H7 (cell line): ENCODE results near the gene IGF2. TPM values are rescaled to one million over a fixed set of nuclear protein-coding genes. Genes with fewer than 3 reads are reported as not detected.

Source experiments
- DNase-seq: peaks from one replicate; pipeline ENCODE4 v3.0.0; 2012
- H3K27me3 ChIP-seq: 2 replicates; pipeline ENCODE4 v1.6.0; 2011; ENCODE audit warnings: mild to moderate bottlenecking, low read length; ENCODE audit not compliant: control insufficient read depth, insufficient read depth
- H3K36me3 ChIP-seq: replicated peaks from 2 replicates; pipeline ENCODE4 v1.5.1; 2011; ENCODE audit warnings: low read length; ENCODE audit not compliant: control insufficient read depth, insufficient read depth
- H3K4me3 ChIP-seq: 2 replicates; pipeline ENCODE4 v1.5.1; 2011; ENCODE audit warnings: low read depth, mild to moderate bottlenecking, control low read depth, low read length, moderate library complexity; ENCODE audit not compliant: insufficient read depth
- total RNA-seq: library from RNA; depleted of rRNA; stranded (reverse); fragments of >200 nt; shearing (Covaris generic); gene quantifications from 2 replicates; pipeline ENCODE4 v1.2.3, GENCODE V29; 2014

The IGF2 gene
- total RNA-seq, 1 experiment from 2014 or later, result 1.2 TPM

DNA sequence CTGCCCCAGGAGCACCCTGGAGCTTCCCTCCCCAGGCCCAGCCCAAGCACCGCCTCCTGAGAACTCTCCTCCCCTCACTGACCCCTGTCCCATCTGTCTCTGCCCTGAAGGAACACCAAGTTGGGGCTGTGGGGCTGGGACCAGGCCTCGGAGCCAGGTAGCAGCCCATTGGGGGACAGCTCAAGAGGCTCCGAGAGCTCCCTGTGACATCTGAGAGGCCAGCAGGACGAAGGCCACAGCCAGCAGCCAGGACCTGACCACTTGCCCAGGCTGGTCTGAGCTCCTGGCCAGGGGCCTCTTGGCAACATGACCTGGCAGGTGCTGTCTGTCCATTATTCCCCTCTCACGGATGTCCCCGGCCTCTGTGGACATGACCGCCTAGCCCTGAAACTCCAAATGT is 33.7 kb downstream of the IGF2 start:
- H3K27me3 ChIP-seq, result peaks cover 3% of the 10 kb centered on the region; the same call in 1 of the 2 replicates
- no peak for DNase-seq
- H3K4me3 ChIP-seq, result no peak overlapping the region
- H3K36me3 ChIP-seq, result no peaks in the 10 kb centered on the region

DNA sequence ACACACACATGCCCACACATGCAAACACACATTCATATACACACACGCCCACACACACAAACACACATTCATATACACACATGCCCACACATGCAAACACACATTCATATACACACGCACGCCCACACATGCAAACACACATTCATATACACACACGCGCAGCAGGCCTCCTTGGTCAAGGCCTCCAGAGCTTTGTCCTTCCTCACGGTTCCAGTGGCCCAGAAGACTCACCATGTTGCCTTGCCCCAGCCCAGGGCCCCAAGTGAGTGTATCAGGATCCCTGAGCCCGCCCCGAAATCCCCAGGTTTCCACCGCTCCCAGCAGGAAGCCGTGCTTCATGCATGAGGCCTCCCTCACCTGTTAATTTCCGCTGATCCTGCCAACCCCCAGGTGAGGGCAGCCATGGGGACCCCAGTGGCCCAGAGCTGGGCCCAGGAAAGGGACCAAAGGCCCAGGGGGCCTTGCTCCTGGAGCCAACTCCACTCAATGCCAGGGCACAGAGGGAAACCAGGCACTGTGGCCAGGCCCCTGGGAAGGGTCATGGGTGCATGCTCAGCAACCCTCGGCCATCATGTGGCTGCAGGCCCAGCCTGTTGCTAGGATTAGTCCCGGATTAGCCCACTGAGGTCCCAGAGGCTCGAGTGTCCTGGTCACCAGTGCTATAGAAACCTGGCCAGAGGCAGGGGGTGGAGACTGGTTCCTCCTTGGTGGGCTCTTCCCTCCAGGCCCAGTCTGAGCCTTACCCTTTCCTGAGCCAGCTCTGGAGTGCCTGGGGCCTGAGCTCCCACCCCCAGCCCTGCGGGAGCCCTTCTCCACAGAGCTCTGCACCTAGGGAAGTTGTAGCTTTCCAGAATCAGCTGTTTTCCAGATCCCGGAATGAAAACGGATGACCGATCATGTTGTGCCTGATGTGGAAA is 34.4 kb downstream of the IGF2 start:
- Histone ChIP-seq H3K36me3 (no peaks in the 10 kb centered on the region), H3K4me3 (no peak overlapping the region), H3K27me3 (peaks cover 3% of the 10 kb centered on the region; the same call in 1 of the 2 replicates)
- peak; percentile 27 for DNase-seq

DNA sequence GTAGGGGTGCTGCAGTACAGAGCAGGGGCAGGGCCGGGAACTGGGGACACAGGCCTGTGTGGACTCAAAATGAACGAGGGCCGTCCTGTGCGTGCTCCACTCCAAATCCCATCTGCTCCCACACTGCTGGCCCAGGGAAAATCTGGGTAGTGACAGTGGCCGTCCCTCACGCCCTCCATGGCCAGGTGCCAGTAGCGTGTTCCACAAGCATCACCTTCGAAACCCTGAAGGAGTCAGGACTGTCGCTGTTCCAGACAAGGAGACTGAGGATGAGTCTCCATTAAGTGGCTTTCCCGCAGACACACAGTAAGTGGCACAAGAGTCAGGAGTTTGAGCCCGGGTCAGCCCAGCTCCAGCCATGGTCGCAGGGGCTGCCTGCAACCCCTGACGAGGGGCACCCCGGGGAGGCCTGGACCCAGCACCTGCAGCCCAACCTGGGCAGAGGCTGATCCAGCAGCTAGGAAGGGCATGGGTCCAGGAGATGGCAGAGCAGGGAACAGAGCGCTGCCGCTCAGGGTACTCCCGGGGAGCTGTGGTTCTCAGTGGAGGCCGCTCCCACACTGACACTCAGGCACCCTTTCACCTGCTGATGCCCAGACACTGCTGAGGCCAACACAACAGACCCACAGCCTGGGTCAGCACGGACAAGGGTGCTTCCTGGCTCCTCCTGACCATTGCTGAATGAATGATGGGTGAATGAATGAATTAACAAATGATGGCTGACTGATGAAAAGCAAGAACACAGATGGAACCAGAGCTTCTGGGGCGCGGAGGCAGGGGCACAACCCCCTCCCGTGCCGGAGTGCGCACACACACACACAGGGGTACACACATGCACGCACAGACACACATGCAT is 35.3 kb downstream of the IGF2 start:
- Histone ChIP-seq H3K27me3 (peaks cover 3% of the 10 kb centered on the region; the same call in 1 of the 2 replicates), H3K36me3 (no peaks in the 10 kb centered on the region), H3K4me3 (no peak overlapping the region)
- DNase-seq, result peak; percentile 39

DNA sequence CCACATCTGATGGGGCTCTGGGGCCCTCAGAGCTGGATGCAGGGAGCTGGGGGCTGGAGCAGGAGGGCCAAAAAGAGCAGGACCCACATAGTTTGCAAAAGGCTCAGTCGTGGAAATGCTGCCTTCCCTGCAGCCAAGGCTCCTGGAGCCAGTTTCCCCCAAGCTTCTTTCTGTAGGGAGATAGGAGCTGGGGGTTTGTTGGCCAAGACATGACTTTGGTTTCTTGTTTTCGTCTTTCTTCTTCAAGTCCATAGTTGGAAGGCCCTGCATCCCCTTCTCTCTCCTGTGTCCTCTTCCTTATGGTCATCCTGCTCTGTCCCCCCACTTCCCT is 36.3 kb downstream of the IGF2 start:
- Histone ChIP-seq H3K27me3 (peaks cover 3% of the 10 kb centered on the region; the same call in 1 of the 2 replicates), H3K36me3 (no peaks in the 10 kb centered on the region), H3K4me3 (no peak overlapping the region)
- DNase-seq, result peak; percentile 35

DNA sequence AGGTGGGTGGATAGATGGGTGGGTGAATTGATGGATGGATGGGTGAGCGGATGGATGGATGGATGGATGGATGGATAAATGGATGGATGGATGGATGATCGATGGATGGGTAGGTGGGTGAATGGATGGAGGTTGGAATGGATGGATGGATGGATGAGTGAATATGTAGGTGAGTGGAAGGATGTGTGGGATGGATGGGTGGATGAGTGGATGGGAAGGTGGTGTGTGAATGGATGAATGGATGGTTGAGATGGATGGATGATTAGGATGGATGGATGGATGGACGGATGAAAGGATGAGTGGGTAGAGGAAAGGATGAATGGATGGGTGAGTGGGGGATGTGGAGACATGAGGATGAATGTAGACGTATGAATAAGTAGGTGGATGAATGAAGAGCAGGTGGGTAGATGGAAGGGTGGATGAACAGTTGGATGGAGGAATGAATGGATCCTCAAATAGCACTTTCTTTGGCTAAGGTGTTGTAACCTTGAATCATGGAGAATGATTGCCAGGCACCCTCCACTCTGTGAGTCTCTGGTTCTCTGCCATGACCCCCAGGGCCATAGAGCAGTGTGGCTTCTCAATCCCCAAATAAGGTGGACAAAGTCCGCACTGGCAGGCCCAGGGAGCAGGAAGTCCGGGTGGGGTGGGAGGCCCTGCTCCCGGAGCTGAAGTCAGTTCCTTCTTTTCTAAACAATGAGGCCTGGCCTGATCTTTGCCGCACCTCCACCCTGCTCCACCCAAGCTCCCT is 36.9 kb downstream of the IGF2 start:
- Histone ChIP-seq H3K36me3 (no peaks in the 10 kb centered on the region), H3K27me3 (peaks cover 3% of the 10 kb centered on the region; the same call in 1 of the 2 replicates), H3K4me3 (no peak overlapping the region)
- DNase-seq, result no peak

DNA sequence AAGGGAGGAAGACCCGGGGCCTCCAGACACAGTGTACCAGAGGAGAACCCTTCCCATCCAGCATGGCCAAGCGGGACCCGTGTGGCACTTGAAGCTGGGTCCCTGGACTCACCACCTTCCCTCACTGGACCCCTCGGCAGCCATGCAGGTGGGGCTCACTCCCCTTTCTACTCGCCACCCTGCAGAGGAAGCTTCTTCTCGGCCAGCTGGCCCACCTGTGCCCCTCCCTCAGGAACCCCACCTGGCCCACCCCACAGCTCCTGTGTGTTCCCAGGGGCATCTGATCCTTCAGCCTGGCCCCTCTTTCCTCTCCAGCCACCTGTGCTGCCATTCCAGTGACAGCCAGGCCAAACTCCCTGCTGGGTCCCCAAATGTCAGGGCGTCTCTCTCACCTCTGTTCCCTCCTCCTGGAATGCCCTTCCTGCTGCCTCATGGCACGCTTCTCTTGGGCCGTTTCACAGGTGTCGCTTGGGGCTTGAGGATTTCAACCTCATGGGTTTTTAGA is 38.0 kb downstream of the IGF2 start:
- Histone ChIP-seq H3K4me3 (no peak overlapping the region), H3K27me3 (peaks cover 3% of the 10 kb centered on the region; the same call in 1 of the 2 replicates), H3K36me3 (no peaks in the 10 kb centered on the region)
- DNase-seq, result peak; percentile 39

DNA sequence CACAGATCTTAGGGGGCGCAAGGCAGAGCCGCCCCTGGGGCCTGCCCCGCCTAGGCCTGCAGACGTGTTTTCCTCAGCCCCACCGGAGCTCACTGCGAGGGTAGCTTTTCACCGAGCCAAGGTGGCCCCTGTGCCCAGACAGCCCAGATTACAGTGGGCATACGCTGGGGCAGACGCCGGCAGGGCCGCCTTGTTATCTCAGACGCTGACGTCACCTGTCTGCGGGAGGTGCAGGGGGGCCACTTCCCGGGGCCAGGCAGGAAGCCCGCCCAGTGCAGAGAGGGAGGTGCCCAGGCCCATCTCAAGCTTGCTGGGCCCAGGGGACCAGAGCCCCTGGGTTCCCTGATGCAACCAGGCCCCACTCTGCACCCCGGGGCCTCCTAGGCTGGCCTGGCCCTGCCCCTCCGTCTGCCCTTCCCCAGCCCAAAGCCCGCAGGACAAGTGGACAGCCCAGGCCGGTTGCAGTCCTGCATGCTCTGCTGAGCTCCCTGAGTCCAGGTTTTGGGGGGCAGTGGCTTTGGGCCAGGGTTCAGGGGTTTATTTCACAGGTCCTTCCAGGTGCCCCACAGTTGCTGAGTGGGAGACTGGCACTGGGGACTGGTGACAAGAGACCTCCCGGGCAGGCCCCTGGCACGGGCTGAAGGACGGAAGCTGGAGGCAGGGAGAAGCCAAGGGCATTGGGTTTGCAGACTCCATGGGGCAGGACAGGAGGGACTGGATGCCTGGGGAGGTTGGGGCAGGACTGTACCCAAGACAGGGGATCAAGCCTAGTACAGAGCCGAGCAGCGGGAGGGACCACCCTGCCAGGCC is 38.6 kb downstream of the IGF2 start:
- peak; percentile 60 for DNase-seq
- Histone ChIP-seq H3K4me3 (no peak overlapping the region), H3K36me3 (no peaks in the 10 kb centered on the region), H3K27me3 (peaks cover 3% of the 10 kb centered on the region; the same call in 1 of the 2 replicates)

DNA sequence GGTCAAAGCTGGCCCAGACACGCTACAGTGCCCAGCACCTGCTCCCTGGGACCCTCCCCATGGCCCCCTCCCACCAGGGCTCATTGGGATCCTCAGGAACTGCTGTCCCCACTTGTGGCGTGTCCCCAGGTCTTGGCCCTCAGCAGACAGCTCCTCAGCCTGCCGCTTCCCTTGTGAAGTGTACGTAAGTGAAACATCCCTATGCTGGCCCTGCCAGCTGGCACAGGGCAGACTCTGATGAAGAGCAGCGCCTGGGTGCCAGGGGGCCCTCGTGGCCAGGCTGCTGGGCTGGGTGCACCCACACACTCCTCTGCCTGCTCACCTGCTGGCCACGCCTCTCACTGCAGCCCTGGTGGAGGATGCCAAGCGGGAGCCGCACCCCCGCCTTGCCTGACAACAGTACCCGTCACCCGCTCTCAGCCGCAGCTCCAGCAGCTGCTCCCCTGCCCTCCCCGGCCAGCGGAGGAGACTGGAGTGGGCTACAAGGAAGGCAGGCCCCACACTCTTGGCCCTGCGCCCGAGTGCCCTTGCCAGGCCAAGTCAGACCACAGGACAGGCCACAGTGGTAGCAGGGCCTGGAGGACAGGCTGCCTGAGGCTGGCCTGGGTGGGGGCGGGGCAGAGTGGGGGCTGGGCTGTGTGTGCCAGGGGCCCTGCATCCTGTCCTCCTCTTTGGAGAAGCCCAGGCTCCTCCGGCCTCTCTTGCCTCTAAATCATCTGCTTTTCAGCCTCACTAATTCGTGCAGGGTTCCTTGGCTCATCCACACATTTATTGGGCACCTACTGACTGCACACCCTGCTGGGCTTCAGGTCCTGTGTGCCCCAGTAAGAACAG is 39.5 kb downstream of the IGF2 start:
- no peak overlapping the region for H3K4me3 ChIP-seq
- H3K36me3 ChIP-seq, result no peaks in the 10 kb centered on the region
- DNase-seq, result peak; percentile 80
- H3K27me3 ChIP-seq, result peaks cover 3% of the 10 kb centered on the region; the same call in 1 of the 2 replicates

DNA sequence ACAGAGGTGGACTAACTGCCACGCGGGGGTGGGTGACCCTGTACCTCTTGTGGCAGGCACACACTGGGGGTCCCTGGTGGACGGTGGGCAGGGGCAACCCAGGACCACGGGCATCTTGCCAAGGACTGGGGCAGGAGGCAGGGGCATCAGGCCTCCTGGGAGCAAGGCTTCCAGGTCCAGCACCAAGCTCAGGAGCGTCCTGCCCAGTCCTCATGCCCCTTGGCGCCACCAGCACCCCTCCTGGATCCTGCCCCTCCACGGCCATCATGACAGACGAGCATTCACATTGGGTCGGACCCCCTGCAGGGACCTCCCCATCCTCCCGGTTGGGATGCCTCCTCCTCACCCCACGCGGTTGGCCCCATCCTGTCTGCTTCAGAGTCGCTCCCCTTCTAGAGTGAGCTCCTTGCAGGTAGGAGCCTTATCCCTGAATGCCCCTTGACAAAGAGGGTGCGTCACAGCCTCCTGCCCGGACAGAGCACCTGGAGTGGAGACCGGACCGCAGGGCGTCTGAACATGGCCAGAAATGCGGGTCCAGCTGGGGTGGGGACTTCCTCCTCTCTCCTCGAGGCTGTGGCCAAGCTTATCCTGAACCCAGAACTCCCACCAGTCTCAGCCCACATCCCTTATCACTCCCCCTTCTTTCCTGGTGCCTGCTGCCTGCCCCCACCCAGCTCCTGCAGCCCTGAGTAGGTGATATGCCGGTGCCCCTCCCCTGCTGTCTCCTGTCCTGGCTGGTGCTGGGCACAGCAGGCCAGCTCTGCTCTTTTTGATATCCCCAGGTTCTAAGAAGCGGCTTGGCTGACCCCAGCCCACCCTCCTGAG is 40.3 kb downstream of the IGF2 start:
- no peaks in the 10 kb centered on the region for H3K36me3 ChIP-seq
- DNase-seq, result peak; percentile 52
- peaks cover 3% of the 10 kb centered on the region; the same call in 1 of the 2 replicates for H3K27me3 ChIP-seq
- no peak overlapping the region for H3K4me3 ChIP-seq

DNA sequence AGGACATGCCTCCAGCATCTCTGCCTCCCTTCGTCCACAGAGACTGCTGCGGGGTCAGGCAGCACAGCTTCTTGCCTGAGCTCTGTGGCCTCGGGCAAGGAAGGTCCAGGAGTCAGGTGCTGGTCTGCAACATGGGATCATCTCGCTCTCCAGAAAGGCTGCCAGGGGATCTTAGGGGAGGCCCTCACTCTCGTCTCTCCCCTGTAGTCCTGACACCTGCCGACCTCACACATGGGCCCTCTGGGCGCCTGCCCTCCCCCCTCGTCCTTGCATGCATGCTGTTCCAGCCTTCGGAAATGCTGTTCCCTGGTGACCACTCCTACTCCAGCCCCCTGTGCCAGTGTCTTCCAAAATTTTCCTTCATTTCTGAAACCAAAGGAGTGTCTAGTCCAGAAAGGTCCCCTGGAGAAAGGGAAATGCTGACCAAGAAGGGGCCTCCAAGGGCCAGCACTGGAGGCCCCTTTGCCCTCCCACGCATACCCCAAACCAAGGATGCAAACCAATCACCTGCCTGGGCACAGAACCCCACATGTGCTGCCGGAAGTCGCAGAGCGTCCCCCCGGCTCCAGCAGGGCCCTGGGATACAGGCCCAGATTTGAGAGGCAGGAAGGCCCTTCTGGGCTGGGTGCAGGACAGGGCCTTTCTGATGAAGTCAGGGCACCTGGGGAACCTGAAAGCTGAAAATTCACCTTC is 41.0 kb downstream of the IGF2 start:
- H3K4me3 ChIP-seq, result no peak overlapping the region
- no peak for DNase-seq
- H3K27me3 ChIP-seq, result peaks cover 3% of the 10 kb centered on the region; the same call in 1 of the 2 replicates
- H3K36me3 ChIP-seq, result no peaks in the 10 kb centered on the region

DNA sequence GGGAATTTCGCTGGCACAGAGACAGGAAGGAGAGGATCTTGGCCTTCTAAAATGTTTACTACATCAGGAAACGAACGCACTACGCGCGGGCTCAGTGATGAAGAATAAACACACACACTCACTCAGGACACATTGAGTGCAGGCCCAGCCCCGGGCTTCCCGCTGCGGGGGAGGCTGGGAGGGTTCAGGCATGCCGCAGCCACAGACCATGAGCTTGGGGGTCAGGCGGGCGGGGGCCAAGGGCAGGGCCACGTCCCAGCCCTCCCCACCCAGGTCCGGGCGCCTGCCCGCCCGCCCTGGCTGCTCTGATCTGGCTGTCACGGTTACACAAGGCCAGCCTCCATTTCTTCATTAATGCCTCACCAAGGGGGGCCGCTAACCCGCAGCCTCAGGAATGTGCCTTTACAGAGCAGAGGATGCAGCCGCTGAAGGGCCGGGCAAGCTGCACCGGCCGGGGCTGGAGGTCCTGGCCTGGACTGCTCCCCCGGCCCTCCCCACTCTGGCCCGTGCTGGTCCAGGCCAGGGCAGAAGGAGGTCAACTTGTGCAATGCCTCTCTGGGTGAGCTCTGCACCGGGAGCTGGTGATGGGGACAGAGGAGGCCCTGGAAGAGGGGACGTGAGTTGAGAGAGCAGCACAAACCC is 41.7 kb downstream of the IGF2 start:
- no peaks in the 10 kb centered on the region for H3K27me3 ChIP-seq
- no peak overlapping the region for H3K4me3 ChIP-seq
- H3K36me3 ChIP-seq, result no peaks in the 10 kb centered on the region
- peak; percentile 94 for DNase-seq
